HG03039 (cell line): Measurements from ENCODE around the gene ACTC1.

Experiments
- ATAC-seq: cut with Tn5 transposase; IDR thresholded peaks from one replicate; pipeline ENCODE4 v1.9.1; 2021; ENCODE audit warnings: mild to moderate bottlenecking, moderate library complexity; ENCODE audit not compliant: unreplicated experiment

ACTC1 gene

DNA sequence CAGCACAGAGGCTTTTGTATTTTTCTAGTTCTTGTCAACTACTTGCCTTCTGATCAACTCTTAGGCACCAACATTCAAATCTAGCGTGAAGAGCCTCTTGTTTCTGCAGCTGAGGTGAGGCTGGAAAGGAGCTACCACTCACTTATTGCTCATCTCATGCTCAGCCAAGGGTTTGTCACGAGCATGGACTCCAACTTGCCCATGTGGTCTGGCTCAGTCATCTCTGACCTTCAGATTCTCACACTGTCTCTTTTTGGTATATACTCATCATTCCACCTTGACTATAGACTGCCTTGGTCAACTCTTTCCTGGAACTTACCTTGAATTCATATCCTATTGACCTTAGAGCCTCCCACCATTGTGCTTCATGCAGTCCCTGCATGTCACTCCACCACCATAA lies 35.4 kb downstream of the ACTC1 start:
- no peak for ATAC-seq

DNA sequence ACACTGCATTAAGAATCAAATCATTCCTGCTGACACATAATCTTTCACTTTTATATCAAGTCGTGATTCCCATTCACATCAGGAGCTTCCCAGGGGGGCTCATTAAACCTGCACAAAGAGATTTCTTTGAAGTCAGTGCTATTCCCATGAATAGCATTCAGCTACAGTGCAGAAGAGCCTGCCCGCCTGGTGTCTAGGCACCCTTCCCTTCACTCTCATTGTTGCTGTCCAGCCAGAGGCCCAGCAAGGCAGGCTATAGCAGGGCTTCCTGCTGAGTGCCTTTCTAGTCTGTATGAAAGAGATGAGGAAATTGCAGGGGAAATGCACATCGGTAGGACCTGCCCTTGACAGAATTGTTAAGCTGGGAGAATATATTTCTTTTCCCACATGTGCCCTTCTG lies 36.0 kb downstream of the ACTC1 start:
- no peak for ATAC-seq

DNA sequence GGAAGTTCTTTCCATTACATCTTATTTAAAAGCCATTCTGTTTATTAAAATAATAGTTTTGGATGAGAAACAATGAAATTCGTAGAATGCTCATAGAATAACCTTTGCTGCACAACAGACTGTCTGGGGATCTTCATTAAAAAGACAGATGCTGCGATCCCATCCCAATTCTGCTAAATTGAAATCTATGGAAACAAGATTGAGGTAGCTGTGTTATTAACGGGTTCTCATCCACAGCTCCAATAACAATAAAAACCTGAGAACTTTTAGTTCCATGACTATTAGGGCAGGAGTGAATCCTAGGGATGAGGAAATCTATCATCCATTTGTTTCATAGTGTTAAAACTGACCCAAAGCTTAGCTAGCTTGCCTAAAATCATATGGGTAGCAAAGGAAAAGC lies 38.1 kb downstream of the ACTC1 start:
- ATAC-seq: no peak

DNA sequence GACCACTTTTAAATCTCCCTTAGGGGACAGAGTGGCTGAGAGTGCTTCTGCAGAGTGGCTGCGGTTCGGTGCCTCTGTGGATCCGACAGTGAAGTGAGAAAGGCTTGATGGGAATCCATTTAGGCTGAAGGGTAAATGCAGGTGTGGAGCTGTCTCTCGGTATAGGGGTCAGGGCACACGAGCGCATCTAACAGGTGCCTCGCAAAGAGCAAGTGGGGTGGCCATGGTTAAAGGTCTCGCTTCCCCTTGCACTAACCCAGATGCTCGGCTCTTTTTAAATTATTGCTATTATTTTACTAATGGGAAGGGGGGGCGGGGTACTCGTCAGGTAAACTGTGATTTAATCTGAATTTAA lies 40.0 kb downstream of the ACTC1 start:
- ATAC-seq: no peak

DNA sequence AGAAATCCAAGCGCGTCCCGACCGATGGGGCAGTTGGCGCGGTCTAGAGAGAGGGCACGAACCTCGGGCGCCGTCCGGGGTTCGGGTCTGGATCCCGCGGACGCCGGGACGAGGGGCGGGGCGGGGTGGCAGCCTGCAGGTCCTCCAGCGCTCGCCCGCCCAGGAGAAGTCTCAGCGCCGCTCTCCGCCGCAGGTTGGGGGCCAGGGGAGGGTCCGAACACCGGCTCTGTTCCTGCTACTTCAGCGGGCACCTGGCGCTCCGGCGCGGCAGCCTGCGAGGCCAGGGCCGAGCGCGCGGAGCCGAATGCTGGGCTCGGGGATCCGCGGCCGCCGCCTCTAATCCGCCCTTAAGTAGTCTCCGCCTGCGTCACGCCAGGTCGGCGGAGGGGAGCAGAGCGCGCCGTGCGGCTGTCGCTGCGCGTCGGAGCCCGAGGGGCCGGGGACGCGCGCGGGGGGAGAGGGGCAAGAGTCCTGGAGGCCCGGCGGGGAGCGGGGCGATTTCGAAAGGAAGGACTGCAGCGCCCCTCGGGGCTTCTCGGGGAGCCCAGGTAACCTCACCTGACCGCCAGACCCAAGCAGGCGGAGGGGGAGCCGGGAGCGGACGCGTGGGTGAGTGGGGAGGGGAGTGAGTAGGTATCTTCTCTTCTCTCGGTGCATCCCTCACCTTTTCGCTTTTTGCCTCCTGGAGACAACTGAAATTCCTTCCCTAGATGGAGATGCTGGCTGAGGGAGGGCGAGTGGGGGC lies 40.5 kb downstream of the ACTC1 start, which contains the start of gene GJD2:
TSS of gene GJD2 (minus strand) at position 325 of the 745 bp plus-strand sequence. CDS start 510 bp downstream, outside the sequence.
- no peak for ATAC-seq

- ATAC-seq: no peak
Observed at GRCh38 chr15:34754171-34754601, 41.2 kb downstream of the ACTC1 start.

- ATAC-seq: no peak
Observed at GRCh38 chr15:34753236-34753894, 42.0 kb downstream of the ACTC1 start.

DNA sequence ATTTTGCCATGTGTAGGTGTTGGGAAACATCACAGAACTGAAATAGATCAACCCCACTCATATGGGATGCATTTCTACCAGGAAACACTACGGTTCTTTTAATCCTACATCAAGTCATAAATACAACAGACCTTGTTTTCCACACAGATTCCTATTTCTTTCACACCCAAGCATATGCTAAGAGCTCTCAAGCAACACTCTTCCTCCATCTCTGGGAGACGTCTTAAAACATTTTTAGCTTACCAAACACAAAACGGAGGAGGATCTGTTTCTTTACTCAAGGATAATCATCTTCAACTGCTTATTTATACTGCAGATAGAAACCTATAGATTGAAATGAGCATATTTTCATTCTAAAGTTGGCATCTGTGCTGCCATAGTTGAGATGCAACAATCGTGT lies 45.7 kb downstream of the ACTC1 start:
- no peak for ATAC-seq
